Measurements from ENCODE around the gene ZCCHC24. TPM values are rescaled to one million over a fixed set of nuclear protein-coding genes. Genes with fewer than 3 reads are reported as not detected.

The ZCCHC24 gene
- total and polyA plus RNA-seq, 2 donors (not counting 3 experiments of a cell fraction or from before 2014, with no cell fraction given): 5.2 to 8.4 TPM

GRCh38 chr10:79349766-79350406 lies 95.5 kb downstream of the ZCCHC24 start:
- Histone ChIP-seq H3K9ac (replicated peaks; ENCODE audit: extremely low read depth, insufficient read depth, low read length) (no peak overlapping the region), H3K4me2 (ENCODE audit: insufficient read depth, low read length) (no peak overlapping the region), H3K79me2 (ENCODE audit: control insufficient read depth, insufficient read depth, low read length) (peaks cover 20% of the 10 kb centered on the region), H3K9me3 (replicated peaks; ENCODE audit: control insufficient read depth, insufficient read depth, low read length) (no peaks in the 10 kb centered on the region), H4K20me1 (replicated peaks; ENCODE audit: control insufficient read depth, extremely low read depth, insufficient read depth, low read length) (no peaks in the 10 kb centered on the region), H3K27me3 (ENCODE audit: control insufficient read depth in 2 of 2, insufficient read depth in 2 of 2, low read length in 2 of 2) (no peaks in the 10 kb centered on the region), H3K36me3 (ENCODE audit: control insufficient read depth in 2 of 2, extremely low read depth in 1 of 2, insufficient read depth in 2 of 2, low read length in 2 of 2) (peaks cover 7 to 35% of the 10 kb centered on the region in 2 experiments), H3K27ac (ENCODE audit: insufficient read depth, low read depth, low read length) (no peak overlapping the region), H3K9me1 (replicated peaks; ENCODE audit: control insufficient read depth, extremely low read depth, insufficient read depth, low read length) (no peaks in the 10 kb centered on the region), H3K4me1 (ENCODE audit: control insufficient read depth, extremely low read depth, insufficient read depth, low read length) (peaks cover 11% of the 10 kb centered on the region), H2AFZ (ENCODE audit: low read depth, low read length) (no peak overlapping the region), H3K4me3 (replicated peaks in 1 of 3; ENCODE audit: insufficient read depth in 1 of 3, low read depth in 1 of 3, low read length in 3 of 3) (no peak overlapping the region)
- dilution Hi-C loops (cut with MboI; ENCODE audit: extremely low pct_ligation_motif_present, low sequenced_read_pairs) (no loop called here), intact Hi-C loops (cut with micrococcal nuclease) (loop anchor here (5.0 to 10.0 kb wide), 4 partner anchors 52 to 595 kb away; no protein-coding TSS in a partner anchor)
- POLR2A ChIA-PET: no interaction called here
- no peak for FAIRE-seq
- CTCF ChIA-PET: no interaction called here
- TF ChIP-seq GATA2 (IDR thresholded peaks at IDR 0.05; ENCODE audit: insufficient read depth, insufficient read length, low read depth, low read length) (no peak), POLR2A (IDR thresholded peaks at IDR 0.05; ENCODE audit: low read depth, low read length) (no peak), FOS (IDR thresholded peaks at IDR 0.05; ENCODE audit: borderline replicate concordance, insufficient read depth, low read length) (no peak), JUN (IDR thresholded peaks at IDR 0.05; ENCODE audit: borderline replicate concordance, insufficient read depth, insufficient read length, low read depth) (no peak), EZH2 (IDR thresholded peaks at IDR 0.05; ENCODE audit: borderline replicate concordance, low read depth, low read length, severe bottlenecking) (no peak), POLR2AphosphoS5 (IDR thresholded peaks at IDR 0.05; ENCODE audit: insufficient read depth, low read depth, low read length) (no peak), MYC (IDR thresholded peaks at IDR 0.05; ENCODE audit: low read depth, low read length) (no peak)
- TF ChIP-seq, protein P1, sequence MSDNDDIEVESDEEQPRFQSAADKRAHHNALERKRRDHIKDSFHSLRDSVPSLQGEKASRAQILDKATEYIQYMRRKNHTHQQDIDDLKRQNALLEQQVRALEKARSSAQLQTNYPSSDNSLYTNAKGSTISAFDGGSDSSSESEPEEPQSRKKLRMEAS (IDR thresholded peaks at IDR 0.05; ENCODE audit: insufficient read depth, insufficient read length): no peak
- TF ChIP-seq, protein P2, sequence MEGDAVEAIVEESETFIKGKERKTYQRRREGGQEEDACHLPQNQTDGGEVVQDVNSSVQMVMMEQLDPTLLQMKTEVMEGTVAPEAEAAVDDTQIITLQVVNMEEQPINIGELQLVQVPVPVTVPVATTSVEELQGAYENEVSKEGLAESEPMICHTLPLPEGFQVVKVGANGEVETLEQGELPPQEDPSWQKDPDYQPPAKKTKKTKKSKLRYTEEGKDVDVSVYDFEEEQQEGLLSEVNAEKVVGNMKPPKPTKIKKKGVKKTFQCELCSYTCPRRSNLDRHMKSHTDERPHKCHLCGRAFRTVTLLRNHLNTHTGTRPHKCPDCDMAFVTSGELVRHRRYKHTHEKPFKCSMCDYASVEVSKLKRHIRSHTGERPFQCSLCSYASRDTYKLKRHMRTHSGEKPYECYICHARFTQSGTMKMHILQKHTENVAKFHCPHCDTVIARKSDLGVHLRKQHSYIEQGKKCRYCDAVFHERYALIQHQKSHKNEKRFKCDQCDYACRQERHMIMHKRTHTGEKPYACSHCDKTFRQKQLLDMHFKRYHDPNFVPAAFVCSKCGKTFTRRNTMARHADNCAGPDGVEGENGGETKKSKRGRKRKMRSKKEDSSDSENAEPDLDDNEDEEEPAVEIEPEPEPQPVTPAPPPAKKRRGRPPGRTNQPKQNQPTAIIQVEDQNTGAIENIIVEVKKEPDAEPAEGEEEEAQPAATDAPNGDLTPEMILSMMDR (IDR thresholded peaks at IDR 0.05; ENCODE audit: extremely low read depth in 1 of 2, insufficient read depth in 1 of 2, low read depth in 1 of 2, low read length in 2 of 2): no peak
- no TSS peak for BruUV-seq (replicated peaks)
- DNase-seq (ENCODE audit: low read depth, low spot score): no peak

Measured in endothelial cell of umbilical vein (primary cell).